Measurements from ENCODE around the gene NPBWR2.

- TF ChIP-seq, protein P1, sequence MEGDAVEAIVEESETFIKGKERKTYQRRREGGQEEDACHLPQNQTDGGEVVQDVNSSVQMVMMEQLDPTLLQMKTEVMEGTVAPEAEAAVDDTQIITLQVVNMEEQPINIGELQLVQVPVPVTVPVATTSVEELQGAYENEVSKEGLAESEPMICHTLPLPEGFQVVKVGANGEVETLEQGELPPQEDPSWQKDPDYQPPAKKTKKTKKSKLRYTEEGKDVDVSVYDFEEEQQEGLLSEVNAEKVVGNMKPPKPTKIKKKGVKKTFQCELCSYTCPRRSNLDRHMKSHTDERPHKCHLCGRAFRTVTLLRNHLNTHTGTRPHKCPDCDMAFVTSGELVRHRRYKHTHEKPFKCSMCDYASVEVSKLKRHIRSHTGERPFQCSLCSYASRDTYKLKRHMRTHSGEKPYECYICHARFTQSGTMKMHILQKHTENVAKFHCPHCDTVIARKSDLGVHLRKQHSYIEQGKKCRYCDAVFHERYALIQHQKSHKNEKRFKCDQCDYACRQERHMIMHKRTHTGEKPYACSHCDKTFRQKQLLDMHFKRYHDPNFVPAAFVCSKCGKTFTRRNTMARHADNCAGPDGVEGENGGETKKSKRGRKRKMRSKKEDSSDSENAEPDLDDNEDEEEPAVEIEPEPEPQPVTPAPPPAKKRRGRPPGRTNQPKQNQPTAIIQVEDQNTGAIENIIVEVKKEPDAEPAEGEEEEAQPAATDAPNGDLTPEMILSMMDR (IDR thresholded peaks at IDR 0.05; ENCODE audit: low read depth, low read length, missing input control) = no peak
- TF ChIP-seq MAX (IDR thresholded peaks at IDR 0.05) = no peak
- TF ChIP-seq, protein P2, sequence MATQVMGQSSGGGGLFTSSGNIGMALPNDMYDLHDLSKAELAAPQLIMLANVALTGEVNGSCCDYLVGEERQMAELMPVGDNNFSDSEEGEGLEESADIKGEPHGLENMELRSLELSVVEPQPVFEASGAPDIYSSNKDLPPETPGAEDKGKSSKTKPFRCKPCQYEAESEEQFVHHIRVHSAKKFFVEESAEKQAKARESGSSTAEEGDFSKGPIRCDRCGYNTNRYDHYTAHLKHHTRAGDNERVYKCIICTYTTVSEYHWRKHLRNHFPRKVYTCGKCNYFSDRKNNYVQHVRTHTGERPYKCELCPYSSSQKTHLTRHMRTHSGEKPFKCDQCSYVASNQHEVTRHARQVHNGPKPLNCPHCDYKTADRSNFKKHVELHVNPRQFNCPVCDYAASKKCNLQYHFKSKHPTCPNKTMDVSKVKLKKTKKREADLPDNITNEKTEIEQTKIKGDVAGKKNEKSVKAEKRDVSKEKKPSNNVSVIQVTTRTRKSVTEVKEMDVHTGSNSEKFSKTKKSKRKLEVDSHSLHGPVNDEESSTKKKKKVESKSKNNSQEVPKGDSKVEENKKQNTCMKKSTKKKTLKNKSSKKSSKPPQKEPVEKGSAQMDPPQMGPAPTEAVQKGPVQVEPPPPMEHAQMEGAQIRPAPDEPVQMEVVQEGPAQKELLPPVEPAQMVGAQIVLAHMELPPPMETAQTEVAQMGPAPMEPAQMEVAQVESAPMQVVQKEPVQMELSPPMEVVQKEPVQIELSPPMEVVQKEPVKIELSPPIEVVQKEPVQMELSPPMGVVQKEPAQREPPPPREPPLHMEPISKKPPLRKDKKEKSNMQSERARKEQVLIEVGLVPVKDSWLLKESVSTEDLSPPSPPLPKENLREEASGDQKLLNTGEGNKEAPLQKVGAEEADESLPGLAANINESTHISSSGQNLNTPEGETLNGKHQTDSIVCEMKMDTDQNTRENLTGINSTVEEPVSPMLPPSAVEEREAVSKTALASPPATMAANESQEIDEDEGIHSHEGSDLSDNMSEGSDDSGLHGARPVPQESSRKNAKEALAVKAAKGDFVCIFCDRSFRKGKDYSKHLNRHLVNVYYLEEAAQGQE (IDR thresholded peaks at IDR 0.05) = no peak
- TF ChIP-seq GABPA (IDR thresholded peaks at IDR 0.05 in 1 of 2, conservative IDR thresholded peaks at IDR 0.05 in 1 of 2) = no peak
- TF ChIP-seq, protein P3, sequence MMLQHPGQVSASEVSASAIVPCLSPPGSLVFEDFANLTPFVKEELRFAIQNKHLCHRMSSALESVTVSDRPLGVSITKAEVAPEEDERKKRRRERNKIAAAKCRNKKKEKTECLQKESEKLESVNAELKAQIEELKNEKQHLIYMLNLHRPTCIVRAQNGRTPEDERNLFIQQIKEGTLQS (IDR thresholded peaks at IDR 0.05) = no peak
- no peak for TF ChIP-seq TAF1 (conservative IDR thresholded peaks at IDR 0.05)
- no peak for TF ChIP-seq JUND (IDR thresholded peaks at IDR 0.05)
- no peak for TF ChIP-seq FOXA1 (IDR thresholded peaks at IDR 0.05)
These were observed 14.9 kb downstream of the NPBWR2 start for GRCh38 chr20:64092258-64093012.

All from liver (tissue), 3 donors.